Measurements from ENCODE around the gene SRBD1. TPM values are rescaled to one million over a fixed set of nuclear protein-coding genes. Genes with fewer than 3 reads are reported as not detected.

The SRBD1 gene
- total and polyA plus RNA-seq, 2 experiments from 2014 or later = 8.1 to 19.2 TPM

DNA sequence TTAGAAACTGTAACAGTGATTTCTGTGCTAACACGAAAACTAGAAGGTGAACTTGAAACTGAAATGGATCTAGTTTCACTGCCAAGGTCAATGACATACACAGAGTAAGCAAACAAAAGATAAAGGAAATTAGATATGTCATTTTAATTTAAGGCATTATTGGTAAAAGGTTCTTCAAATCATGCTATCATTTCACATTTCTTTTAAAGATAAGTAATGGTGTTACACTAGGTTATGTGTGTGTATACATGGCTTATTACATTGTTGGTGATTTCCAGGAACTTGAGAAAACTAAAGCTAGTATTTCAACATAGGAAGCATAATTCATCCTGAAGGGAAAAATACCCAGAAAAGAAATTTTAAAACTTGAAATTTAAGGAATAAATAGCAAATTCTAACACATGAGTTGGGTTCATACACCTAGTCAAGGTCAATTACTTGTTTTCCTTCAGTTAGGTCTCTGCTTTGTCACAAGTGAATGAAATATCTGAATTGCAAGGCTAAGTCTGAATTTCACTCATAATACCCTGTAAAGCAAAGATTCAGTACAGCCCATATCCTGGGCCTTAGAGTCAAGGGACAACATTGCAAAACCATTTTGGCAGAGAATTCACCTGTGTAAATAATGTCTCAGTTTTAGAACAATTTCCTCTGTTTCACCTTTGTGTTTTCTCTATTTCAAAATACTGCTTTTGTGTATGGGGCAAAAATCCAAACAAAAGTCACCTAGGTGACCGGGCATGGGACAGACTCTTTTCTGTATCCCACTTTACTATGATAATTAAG is 141.6 kb downstream of the SRBD1 start:
- Histone ChIP-seq H3K27me3 (replicated peaks; ENCODE audit: insufficient read depth) (no peaks in the 10 kb centered on the region), H3K9ac (no peak overlapping the region), H3K36me3 (ENCODE audit: low read depth) (no peaks in the 10 kb centered on the region), H3K9me2 (ENCODE audit: insufficient read depth) (no peaks in the 10 kb centered on the region), H3K27ac (no peak overlapping the region), H3F3A (ENCODE audit: insufficient read depth) (no peaks in the 10 kb centered on the region), H3K4me2 (ENCODE audit: unreplicated experiment) (no peak overlapping the region), H2AFZ (no peak overlapping the region), H3K9me3 (ENCODE audit: low read depth) (no peaks in the 10 kb centered on the region), H3K79me2 (ENCODE audit: insufficient read depth) (no peaks in the 10 kb centered on the region), H4K20me1 (ENCODE audit: insufficient read depth) (no peaks in the 10 kb centered on the region), H3K4me3 (no peak overlapping the region), H3K4me1 (ENCODE audit: insufficient read depth) (no peaks in the 10 kb centered on the region)
- WGBS, 2 experiments (ENCODE audit: low coverage in 1 of 2, low lambda C conversion rate in 2 of 2, missing lambda C conversion rate in 2 of 2) = 95 to 100% methylated on average over 2 of the region's 2 CpGs
- TF ChIP-seq EZH2phosphoT487 (IDR thresholded peaks at IDR 0.05; ENCODE audit: insufficient read depth, low read depth) = no peak
- TF ChIP-seq EZH2 (IDR thresholded peaks at IDR 0.05; ENCODE audit: insufficient read depth, poor library complexity, severe bottlenecking) = no peak
- DNase-seq = no peak
- in situ Hi-C loops (cut with MboI) = no loop called here

DNA sequence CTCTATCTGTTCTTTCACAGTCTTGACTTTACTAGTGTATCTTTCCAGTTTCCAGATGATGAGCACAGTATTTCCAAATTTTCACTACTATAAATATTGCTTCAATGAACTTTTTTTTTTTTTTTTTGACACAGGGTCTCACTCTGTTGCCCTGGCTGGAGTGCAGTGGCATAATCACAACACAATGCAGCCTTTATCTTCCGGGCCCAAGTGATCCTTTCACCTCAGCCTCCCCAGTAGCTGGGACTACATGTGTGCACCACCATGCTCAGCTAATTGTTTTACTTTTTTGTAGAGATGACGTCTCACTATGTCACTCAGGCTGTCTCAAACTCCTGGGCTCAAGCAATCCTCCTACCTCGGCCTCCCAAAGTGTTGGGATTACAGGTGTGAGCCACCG is 142.8 kb downstream of the SRBD1 start:
- no peak overlapping the region for H3K4me3 ChIP-seq
- H3K4me2 ChIP-seq (ENCODE audit: unreplicated experiment) = no peak overlapping the region
- H3K4me1 ChIP-seq (ENCODE audit: insufficient read depth) = no peaks in the 10 kb centered on the region
- no peaks in the 10 kb centered on the region for H4K20me1 ChIP-seq (ENCODE audit: insufficient read depth)
- no peak for DNase-seq
- H3K79me2 ChIP-seq (ENCODE audit: insufficient read depth) = no peaks in the 10 kb centered on the region
- TF ChIP-seq EZH2phosphoT487 (IDR thresholded peaks at IDR 0.05; ENCODE audit: insufficient read depth, low read depth) (no peak), EZH2 (IDR thresholded peaks at IDR 0.05; ENCODE audit: insufficient read depth, poor library complexity, severe bottlenecking) (no peak)
- in situ Hi-C loops (cut with MboI) = no loop called here
- H3K9me2 ChIP-seq (ENCODE audit: insufficient read depth) = no peaks in the 10 kb centered on the region
- H3K36me3 ChIP-seq (ENCODE audit: low read depth) = no peaks in the 10 kb centered on the region
- no peaks in the 10 kb centered on the region for H3K9me3 ChIP-seq (ENCODE audit: low read depth)
- H3F3A ChIP-seq (ENCODE audit: insufficient read depth) = no peaks in the 10 kb centered on the region
- H3K27me3 ChIP-seq (replicated peaks; ENCODE audit: insufficient read depth) = no peaks in the 10 kb centered on the region
- H3K9ac ChIP-seq = no peak overlapping the region
- H2AFZ ChIP-seq = no peak overlapping the region
- H3K27ac ChIP-seq = no peak overlapping the region
- 92 to 99% methylated on average over 4 of the region's 4 CpGs for WGBS, 2 experiments (ENCODE audit: low coverage in 1 of 2, low lambda C conversion rate in 2 of 2, missing lambda C conversion rate in 2 of 2)

DNA sequence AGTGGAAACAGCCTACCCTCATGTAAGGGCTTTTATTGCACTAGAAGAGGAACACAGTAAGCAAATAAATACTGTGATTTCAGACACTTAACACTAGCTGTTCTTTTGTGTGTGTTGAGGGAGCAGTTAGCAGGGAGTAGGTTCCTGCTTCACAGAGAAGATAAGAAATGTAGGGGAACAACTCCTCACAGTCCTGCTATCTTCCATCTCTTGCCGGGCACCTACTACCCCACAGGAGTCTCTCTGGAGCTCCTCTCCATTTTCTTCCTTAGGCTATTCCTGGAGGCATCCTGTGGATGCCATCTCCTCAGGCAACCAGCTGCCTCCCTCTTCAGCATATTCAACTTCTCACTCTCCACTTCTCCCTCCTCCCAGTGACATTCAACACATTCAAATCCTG is 145.0 kb downstream of the SRBD1 start:
- H2AFZ ChIP-seq = no peak overlapping the region
- H3K27ac ChIP-seq = no peak overlapping the region
- no peaks in the 10 kb centered on the region for H3K79me2 ChIP-seq (ENCODE audit: insufficient read depth)
- no peaks in the 10 kb centered on the region for H3K27me3 ChIP-seq (replicated peaks; ENCODE audit: insufficient read depth)
- no peaks in the 10 kb centered on the region for H3K36me3 ChIP-seq (ENCODE audit: low read depth)
- H3K9ac ChIP-seq = no peak overlapping the region
- H3K9me3 ChIP-seq (ENCODE audit: low read depth) = no peaks in the 10 kb centered on the region
- DNase-seq = no peak
- TF ChIP-seq EZH2phosphoT487 (IDR thresholded peaks at IDR 0.05; ENCODE audit: insufficient read depth, low read depth) = no peak
- H3F3A ChIP-seq (ENCODE audit: insufficient read depth) = no peaks in the 10 kb centered on the region
- H3K4me2 ChIP-seq (ENCODE audit: unreplicated experiment) = no peak overlapping the region
- H3K4me1 ChIP-seq (ENCODE audit: insufficient read depth) = no peaks in the 10 kb centered on the region
- WGBS, 2 experiments (ENCODE audit: low coverage in 1 of 2, low lambda C conversion rate in 2 of 2, missing lambda C conversion rate in 2 of 2) = 100% methylated on average over 1 of the region's 1 CpG
- H3K9me2 ChIP-seq (ENCODE audit: insufficient read depth) = no peaks in the 10 kb centered on the region
- in situ Hi-C loops (cut with MboI) = no loop called here
- H3K4me3 ChIP-seq = no peak overlapping the region
- H4K20me1 ChIP-seq (ENCODE audit: insufficient read depth) = no peaks in the 10 kb centered on the region

- Histone ChIP-seq H2AFZ (no peak overlapping the region), H3K79me2 (ENCODE audit: insufficient read depth) (no peaks in the 10 kb centered on the region), H3K9me2 (ENCODE audit: insufficient read depth) (no peaks in the 10 kb centered on the region), H4K20me1 (ENCODE audit: insufficient read depth) (no peaks in the 10 kb centered on the region), H3F3A (ENCODE audit: insufficient read depth) (peaks cover 10% of the 10 kb centered on the region), H3K9me3 (ENCODE audit: low read depth) (no peaks in the 10 kb centered on the region), H3K4me3 (no peak overlapping the region), H3K4me2 (ENCODE audit: unreplicated experiment) (no peak overlapping the region), H3K36me3 (ENCODE audit: low read depth) (no peaks in the 10 kb centered on the region), H3K4me1 (ENCODE audit: insufficient read depth) (peaks cover 18% of the 10 kb centered on the region), H3K9ac (no peak overlapping the region), H3K27me3 (replicated peaks; ENCODE audit: insufficient read depth) (no peaks in the 10 kb centered on the region), H3K27ac (no peak overlapping the region)
- 98 to 99% methylated on average over 6 of the region's 6 CpGs for WGBS, 2 experiments (ENCODE audit: low coverage in 1 of 2, low lambda C conversion rate in 2 of 2, missing lambda C conversion rate in 2 of 2)
- TF ChIP-seq EZH2 (IDR thresholded peaks at IDR 0.05; ENCODE audit: insufficient read depth, poor library complexity, severe bottlenecking) = no peak
- TF ChIP-seq EZH2phosphoT487 (IDR thresholded peaks at IDR 0.05; ENCODE audit: insufficient read depth, low read depth) = no peak
- DNase-seq = no peak
- in situ Hi-C loops (cut with MboI) = no loop called here
These were observed 150.2 kb downstream of the SRBD1 start for GRCh38 chr2:45460825-45461224.
